Limb (tissue), 2 donors: Measurements from ENCODE around the gene OR10W1.

Experiments used
- DNase-seq, 2 donors: peaks; one replicate each; pipeline ENCODE4 v3.0.0-alpha.2; 2016; ENCODE audit errors: extremely low spot score in 2 of 2

The OR10W1 gene

GRCh38 chr11:58268142-58268541, at the start of gene OR10W1:
Gene OR10W1, minus strand, starts transcription at chr11:58268260. Its CDS starts 402 bp downstream, at chr11:58267858.
- DNase-seq, result no peak

GRCh38 chr11:58316142-58316541, 48.1 kb upstream of the OR10W1 start:
- no peak for DNase-seq

GRCh38 chr11:58301576-58301975, 33.5 kb upstream of the OR10W1 start:
- no peak for DNase-seq

- DNase-seq, result no peak
Measured at GRCh38 chr11:58292017-58292416, 24.0 kb upstream of the OR10W1 start.

- DNase-seq, result no peak
Measured at GRCh38 chr11:58289266-58289665, 21.2 kb upstream of the OR10W1 start.

- peak in 1 of 2 donors; percentile 2 for DNase-seq
Measured at GRCh38 chr11:58286249-58286648, 18.2 kb upstream of the OR10W1 start.

GRCh38 chr11:58285483-58286040, 17.5 kb upstream of the OR10W1 start:
- no peak for DNase-seq

- DNase-seq, result no peak
Measured at GRCh38 chr11:58276151-58276550, 8.1 kb upstream of the OR10W1 start.

GRCh38 chr11:58275002-58275401, 6.9 kb upstream of the OR10W1 start:
- no peak for DNase-seq

GRCh38 chr11:58259983-58260382, 8.1 kb downstream of the OR10W1 start:
- DNase-seq, result no peak

- DNase-seq, result no peak
Measured at GRCh38 chr11:58254936-58255335, 13.1 kb downstream of the OR10W1 start.

GRCh38 chr11:58243954-58244353, 24.1 kb downstream of the OR10W1 start:
- DNase-seq, result no peak

- no peak for DNase-seq
Measured at GRCh38 chr11:58227956-58228615, 40.0 kb downstream of the OR10W1 start.

GRCh38 chr11:58222721-58223120, 45.3 kb downstream of the OR10W1 start:
- no peak for DNase-seq
